Measurements from ENCODE around the gene ELP5.

Gene ELP5

DNA sequence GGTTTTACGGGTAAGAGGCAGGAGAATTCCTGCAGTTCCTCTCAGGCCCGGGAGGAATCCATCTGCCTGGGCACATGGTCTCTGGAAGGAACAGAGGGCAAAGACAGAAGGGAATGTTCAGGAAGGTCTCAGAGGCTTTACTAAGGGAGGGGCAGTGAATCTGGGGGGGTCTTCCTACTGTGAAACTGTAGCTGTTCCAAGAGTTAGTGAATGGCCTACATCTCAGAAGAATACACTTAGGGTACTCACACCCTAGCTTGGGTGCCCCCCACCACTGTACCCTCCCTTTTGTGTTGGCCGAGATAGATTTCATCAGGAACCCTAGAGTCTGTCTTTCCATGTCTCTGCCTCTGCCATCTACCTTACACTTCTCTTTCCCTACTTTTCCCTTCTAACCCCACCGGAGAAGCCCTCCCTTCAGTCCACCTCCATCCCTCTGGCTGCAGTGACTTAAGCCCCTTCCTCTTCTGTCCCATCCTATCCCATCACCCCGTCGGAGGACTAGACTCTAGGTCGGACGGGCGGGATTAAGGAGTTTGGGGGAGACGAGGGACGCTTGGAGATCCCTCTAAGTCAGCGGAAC is 32.7 kb upstream of the ELP5 start:
- no peak for DNase-seq (ENCODE audit: low spot score)

GRCh38 chr17:7219812-7220592 is 32.0 kb upstream of the ELP5 start, which contains the start of the genes ACADVL and DLG4:
Gene ACADVL, plus strand, starts transcription at chr17:7219938. Its CDS starts 47 bp downstream, at chr17:7219985.
Gene DLG4, minus strand, starts transcription at chr17:7219836.
- DNase-seq (ENCODE audit: low spot score) = peak; percentile 73

DNA sequence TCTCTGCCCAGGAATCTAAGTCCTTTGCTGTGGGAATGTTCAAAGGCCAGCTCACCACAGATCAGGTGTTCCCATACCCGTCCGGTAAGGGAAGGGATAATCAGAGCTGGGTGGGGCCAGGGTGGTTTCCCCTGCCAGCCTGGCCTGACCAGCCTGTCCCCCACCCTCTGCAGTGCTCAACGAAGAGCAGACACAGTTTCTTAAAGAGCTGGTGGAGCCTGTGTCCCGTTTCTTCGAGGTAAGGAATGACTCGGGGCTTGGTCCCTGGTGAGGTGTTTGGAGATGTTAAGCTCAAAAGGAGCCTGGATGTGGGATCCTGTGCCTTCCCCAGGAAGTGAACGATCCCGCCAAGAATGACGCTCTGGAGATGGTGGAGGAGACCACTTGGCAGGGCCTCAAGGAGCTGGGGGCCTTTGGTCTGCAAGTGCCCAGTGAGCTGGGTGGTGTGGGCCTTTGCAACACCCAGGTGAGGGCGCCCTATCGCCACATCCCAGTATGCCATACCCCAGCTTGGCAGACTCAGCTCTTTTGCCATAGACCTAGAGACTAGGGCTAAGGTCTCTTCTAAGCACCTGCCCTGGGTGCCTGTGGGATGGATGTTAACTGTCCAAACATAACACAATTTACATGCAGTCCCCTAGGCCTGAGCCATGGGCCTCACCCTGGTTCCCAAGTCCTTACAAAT is 31.3 kb upstream of the ELP5 start:
- peak; percentile 65 for DNase-seq (ENCODE audit: low spot score)

- no peak for DNase-seq (ENCODE audit: low spot score)
Observed at GRCh38 chr17:7221278-7222092, 30.5 kb upstream of the ELP5 start.

DNA sequence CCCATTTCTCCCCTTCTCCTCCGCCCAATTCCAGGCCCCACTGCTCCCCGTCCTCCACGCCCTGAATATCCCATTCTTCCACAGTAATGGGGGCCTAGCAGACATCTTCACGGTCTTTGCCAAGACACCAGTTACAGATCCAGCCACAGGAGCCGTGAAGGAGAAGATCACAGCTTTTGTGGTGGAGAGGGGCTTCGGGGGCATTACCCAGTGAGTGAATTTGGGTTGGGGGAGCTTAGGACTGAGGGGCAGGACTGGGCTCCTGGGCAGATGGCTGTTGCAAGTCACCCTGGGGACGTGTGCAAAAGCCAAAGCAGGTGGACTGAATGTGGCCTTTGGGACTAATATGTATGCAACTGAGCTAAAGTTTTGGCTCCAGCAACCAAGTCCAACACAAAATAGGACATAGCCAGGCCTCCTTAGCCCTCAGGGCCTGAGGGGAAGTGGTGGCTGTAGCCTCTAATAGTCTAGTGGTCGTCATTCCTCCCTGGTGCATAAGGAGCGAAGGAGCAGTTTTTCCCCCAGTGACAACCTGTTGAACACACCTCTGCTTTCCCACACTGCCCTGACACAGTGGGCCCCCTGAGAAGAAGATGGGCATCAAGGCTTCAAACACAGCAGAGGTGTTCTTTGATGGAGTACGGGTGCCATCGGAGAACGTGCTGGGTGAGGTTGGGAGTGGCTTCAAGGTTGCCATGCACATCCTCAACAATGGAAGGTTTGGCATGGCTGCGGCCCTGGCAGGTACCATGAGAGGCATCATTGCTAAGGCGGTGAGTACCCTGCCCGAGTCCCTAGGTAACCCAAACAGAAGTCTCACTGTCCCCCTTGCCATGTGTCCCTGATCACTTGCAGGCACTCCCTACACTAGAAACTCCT is 29.7 kb upstream of the ELP5 start:
- DNase-seq (ENCODE audit: low spot score) = no peak

DNA sequence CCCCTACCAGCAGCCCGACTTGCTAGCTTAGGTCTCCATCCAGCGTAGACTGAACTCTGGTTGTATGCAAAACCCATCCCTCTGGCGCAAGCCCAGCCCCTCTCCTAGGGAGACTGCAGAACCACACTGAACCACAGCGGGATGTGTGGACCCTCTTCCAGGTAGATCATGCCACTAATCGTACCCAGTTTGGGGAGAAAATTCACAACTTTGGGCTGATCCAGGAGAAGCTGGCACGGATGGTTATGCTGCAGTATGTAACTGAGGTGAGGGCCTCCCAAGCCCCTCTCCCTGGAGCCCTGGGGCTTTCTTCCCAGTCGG is 29.1 kb upstream of the ELP5 start:
- DNase-seq (ENCODE audit: low spot score) = no peak

DNA sequence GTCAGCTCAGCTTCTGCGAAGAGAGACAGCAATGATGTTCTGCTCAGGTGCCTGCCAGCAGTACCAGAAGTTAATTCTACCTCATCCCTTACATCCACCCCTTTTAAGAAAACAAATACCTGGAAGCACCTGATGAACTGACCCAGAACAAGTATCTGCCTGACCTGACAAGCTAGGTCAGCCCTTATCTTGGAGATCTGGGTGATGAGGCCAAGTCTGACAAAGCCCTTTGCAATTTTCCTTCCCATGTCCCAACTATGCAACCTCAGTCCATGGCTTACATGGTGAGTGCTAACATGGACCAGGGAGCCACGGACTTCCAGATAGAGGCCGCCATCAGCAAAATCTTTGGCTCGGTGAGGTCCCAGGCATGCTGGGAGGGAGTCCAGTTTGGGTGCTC is 28.6 kb upstream of the ELP5 start:
- DNase-seq (ENCODE audit: low spot score) = no peak

- DNase-seq (ENCODE audit: low spot score) = no peak
Observed at GRCh38 chr17:7224110-7224509, 27.9 kb upstream of the ELP5 start.

DNA sequence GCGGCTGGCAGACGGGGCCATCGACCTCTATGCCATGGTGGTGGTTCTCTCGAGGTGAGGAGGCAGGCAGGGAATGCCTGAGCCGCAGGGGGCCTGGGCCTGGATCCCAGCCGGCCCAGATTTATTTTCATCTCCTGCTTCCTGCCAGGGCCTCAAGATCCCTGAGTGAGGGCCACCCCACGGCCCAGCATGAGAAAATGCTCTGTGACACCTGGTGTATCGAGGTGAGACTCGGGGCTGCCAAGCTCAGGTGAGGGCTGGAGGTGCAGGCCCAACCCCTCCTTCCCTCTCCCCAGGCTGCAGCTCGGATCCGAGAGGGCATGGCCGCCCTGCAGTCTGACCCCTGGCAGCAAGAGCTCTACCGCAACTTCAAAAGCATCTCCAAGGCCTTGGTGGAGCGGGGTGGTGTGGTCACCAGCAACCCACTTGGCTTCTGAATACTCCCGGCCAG is 27.3 kb upstream of the ELP5 start:
- no peak for DNase-seq (ENCODE audit: low spot score)

DNA sequence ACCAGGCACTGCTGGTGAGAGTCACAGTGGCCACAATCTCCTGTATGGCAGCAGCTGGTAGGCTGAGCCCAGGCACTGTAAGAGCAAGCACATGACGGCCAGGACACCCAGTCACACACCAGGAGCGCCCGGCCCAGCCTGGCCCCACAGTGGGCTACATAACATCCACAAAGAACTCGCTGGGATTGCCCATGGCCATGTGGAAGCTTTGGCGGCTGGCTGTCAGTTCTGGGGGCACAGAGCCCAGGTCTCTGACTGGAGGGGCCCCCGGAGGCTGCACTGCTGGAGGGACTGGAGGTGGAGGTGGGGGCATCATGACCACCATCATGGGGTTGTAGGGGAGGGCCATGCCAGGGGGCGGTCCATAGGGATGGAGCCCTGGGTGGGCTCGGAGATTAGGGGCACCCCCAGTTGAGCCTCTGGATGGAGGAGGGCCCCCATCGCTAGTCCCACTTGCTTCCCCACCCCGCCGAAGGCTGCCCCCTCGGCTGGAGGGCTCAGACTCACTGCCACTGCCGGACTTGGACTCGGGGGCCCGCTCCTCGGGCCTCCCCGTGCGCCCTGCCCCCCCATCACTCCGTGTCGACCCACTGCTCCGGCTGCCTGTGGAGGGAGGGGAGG is 26.2 kb upstream of the ELP5 start:
- DNase-seq (ENCODE audit: low spot score) = no peak

- DNase-seq (ENCODE audit: low spot score) = no peak
Observed at GRCh38 chr17:7226721-7227710, 25.0 kb upstream of the ELP5 start.

- no peak for DNase-seq (ENCODE audit: low spot score)
Observed at GRCh38 chr17:7228920-7229319, 23.1 kb upstream of the ELP5 start.

DNA sequence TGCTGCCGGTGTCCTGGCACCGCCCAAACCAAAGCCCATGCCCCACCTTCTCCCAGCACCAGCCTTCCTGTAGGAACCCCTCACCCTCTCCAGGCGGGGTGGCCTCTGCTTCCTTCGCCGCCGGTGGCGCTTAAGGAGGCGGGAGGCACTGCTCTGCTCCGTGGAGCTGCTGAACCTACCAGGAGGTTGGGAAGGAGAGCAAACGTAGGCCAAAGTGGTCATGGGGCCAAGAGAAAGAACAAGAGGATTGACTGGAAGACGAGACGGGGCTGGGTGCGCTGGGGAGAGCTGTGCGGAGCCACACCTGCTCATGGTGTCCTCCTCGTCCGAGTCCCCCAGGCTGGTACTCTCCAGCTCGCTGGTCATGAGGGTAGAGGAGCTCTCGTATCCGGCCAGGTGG is 22.5 kb upstream of the ELP5 start:
- DNase-seq (ENCODE audit: low spot score) = no peak

DNA sequence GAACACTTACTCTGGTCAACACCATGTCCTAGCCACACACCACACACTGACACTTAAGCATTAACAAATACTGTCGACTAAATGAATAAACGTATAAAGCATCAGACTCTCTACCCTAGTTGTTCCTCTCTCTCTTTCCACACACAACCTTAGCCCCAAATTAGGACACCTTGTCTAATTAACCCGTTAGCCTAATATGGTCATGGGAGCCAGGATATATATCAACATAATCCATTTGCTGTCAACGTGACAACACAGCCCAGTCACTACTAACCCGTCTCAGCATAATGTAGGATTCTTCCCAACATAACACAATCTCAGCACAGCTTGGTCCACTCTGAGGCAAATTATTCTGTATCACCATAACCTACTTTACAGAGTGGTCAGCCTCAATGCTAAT is 19.9 kb upstream of the ELP5 start:
- no peak for DNase-seq (ENCODE audit: low spot score)

DNA sequence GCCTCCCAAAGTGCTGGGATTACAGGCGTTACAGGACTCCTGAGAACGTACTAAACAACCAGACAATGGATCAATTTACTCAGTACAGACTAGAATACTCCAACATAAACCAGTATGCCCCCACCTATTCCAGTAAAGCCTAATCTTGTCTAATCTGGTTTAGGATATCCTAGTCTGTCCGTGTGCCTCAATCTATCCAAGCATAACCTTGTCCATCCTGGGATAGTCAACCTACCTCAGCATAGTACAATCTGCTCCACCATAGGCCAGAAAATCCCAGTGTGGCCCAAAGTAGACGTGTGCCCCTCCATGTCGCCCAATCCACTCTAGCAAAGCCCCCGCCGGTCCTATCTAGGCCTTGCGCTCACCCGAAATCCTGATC is 18.3 kb upstream of the ELP5 start:
- DNase-seq (ENCODE audit: low spot score) = no peak

DNA sequence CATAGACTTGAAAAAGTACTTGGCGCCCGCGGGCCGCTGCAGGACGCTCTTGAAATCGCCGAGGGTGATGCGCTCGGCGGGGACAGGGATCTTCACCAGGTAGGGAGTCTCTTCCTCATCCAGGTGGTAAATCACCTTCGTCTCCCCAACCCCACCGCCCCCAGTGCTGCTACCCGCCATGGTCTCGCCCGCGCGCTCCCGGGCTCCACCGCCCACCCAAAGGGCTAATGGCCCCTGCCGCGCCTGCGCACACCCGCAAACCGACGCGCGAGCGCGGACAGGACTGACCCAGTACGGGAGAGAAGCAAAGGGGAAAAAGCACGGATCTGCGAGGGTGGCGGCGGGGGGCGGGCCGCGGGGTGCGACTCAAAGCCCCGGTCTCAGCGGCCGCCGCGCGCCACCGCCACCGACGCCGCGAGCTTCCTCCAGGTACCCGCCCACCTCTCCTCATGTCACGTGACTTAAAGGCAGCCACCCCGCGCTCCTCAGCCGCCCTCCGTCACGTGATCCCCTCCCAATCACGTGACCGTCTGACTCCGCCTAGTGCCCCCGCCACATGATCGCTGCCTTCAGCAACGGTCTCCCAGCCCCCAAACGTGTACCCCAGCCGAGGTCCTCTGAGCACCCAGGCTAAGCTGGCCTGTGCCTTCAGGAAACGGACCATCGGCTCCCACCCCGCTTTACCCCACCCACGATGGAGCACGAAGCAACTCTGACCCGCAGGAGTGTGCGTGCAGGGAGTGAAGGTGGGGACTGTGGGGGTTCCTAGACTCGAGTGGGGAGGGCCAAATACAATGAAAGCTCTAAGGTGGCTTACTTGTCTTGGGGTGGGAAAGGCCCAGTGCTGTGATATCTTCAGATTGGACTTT is 17.7 kb upstream of the ELP5 start, which contains the start of gene DVL2:
TSS of gene DVL2 (minus strand) at position 435 of the 869 bp plus-strand sequence. CDS start at position 180, 255 bp downstream.
- peak; percentile 95 for DNase-seq (ENCODE audit: low spot score)

DNA sequence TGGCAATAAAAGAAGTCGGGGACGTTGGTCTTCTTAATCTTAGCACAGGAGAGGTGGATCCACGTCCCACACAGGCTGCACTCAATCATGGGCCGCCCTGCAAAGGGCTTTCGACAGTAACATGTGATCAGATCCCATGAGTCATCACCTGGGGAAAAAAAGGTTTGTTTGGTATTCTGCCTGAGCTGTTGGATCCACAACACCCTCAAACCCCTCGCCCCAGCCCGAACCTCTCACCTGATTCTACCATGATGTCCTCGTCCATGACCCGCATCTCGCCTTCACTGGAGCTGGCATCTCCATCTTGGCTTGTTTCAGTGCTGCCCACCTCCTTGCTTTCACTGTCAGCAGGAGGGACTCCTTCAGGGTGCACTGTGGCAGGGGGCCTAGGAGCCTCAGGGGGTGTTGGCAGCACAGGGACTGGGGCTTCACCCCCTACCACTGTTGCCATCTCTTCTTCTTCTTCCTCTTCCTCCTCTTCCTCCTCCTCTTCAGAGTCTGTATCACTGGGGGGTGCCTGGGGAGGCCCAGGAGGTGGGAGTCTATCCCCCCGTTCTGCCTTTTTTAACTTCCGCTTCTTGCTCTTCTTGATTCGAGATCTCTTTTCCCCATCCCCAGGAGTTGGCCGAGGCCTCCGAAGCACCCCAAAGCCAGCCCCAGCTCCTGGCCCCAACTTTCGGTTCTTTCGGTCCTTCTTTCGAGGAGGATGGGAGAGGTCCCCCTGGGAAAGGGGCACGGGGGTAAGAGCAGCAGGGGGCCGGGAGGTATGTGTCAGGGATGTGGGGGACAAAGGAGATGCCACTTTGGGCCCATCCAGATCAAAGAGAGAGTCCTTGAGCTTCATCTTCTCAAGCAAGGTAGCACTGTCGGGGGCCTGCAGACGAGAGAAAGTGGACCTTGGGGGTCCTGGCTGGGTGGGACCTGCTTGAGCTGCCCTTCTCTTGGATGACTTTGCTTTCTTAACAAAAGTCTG is 16.0 kb upstream of the ELP5 start:
- DNase-seq (ENCODE audit: low spot score) = no peak

Data from germinal center (tissue), 1 donor.